ENCODE measurements around the gene APOBEC3F. TPM values are rescaled to one million over a fixed set of nuclear protein-coding genes. Genes with fewer than 3 reads are reported as not detected.
"Not testable (repeated sequence)": the region's sequence is repeated elsewhere in the genome, so short reads cannot be mapped to it uniquely, and the experiment has no call there.

APOBEC3F gene
- total RNA-seq (10 to 100 TPM in 5 of 7 donors, 1 to 10 TPM in 2; 7.6 to 51.4 (median 32.3) TPM), polyA plus RNA-seq (10 to 100 TPM in 1 of 2 donors, 1 to 10 TPM in 1; 7.4 to 14.2 TPM)
- long read RNA-seq, donor 1, partial matches to known transcripts: 12 of 37 reads
- long read RNA-seq, donor 1, other reads (novel, unspliced or antisense): 24 of 37 reads
- long read RNA-seq, donor 2, partial matches to known transcripts: 0 of 2 reads
- long read RNA-seq, donor 2, other reads (novel, unspliced or antisense): 0 of 2 reads
- long read RNA-seq, donor 3, transcript APOBEC3F-201 (7 exons, 2,694 nt): major isoform, 6 of 37 reads
- long read RNA-seq, donor 3, partial matches to known transcripts: 24 of 37 reads
- long read RNA-seq, donor 3, other reads (novel, unspliced or antisense): 6 of 37 reads

GRCh38 chr22:39040538-39041296, at the start of gene APOBEC3F:
TSS of gene APOBEC3F (plus strand) at chr22:39040864. CDS start at chr22:39040961, 97 bp downstream.
- peak within 1 kb of the TSS; percentile 54 for H3K4me3 ChIP-seq
- intact Hi-C loops (cut with DNase I); H3K27me3 ChIP-seq; H3K36me3 ChIP-seq; H3K9me3 ChIP-seq: not testable (repeated sequence)
- peak; percentile 42 for TF ChIP-seq POLR2A (IDR thresholded peaks at IDR 0.05)
- peak; percentile 64 to 75 (median 71) for DNase-seq
- H3K27ac ChIP-seq: peak within 1 kb of the TSS; percentile 89 to 90
- peaks cover 16% of the 10 kb centered on the region for H3K4me1 ChIP-seq (ENCODE audit: insufficient read depth)
- 0 to 2% (median 1%) methylated on average over 15 to 19 of the region's 21 CpGs for WGBS, 3 donors

GRCh38 chr22:38992871-38993371, 47.7 kb upstream of the APOBEC3F start:
- DNase-seq: peak in 4 of 5 donors; percentile 33 to 43 (median 36)
- H3K9me3 ChIP-seq; H3K36me3 ChIP-seq; H3K4me3 ChIP-seq; H3K27me3 ChIP-seq; H3K4me1 ChIP-seq (ENCODE audit: insufficient read depth); H3K27ac ChIP-seq; intact Hi-C loops (cut with DNase I): not testable (repeated sequence)
- WGBS, 3 donors: 16 to 23% (median 23%) methylated on average over 8 to 12 of the region's 12 CpGs

- no peaks in the 10 kb centered on the region for H3K36me3 ChIP-seq
- H3K27ac ChIP-seq: no peak overlapping the region
- peaks cover 2% of the 10 kb centered on the region for H3K4me1 ChIP-seq (ENCODE audit: insufficient read depth)
- no peak for TF ChIP-seq POLR2A (IDR thresholded peaks at IDR 0.05)
- no peak for TF ChIP-seq EP300 (IDR thresholded peaks at IDR 0.05)
- no peak for TF ChIP-seq CTCF (IDR thresholded peaks at IDR 0.05)
- H3K9me3 ChIP-seq: no peaks in the 10 kb centered on the region
- no peak overlapping the region for H3K4me3 ChIP-seq
- no peak for DNase-seq
- 56 to 75% (median 66%) methylated on average over 6 of the region's 6 CpGs for whole genome bisulfite sequencing, 3 donors
- no peaks in the 10 kb centered on the region for H3K27me3 ChIP-seq
- intact Hi-C loops (cut with DNase I): loop anchor here in 1 of 4 donors (5.0 kb wide), 1 partner anchor 224 kb away; no protein-coding TSS in a partner anchor
These were observed 44.6 kb upstream of the APOBEC3F start for GRCh38 chr22:38996105-38996504.

GRCh38 chr22:38997518-38997917, 43.1 kb upstream of the APOBEC3F start:
- TF ChIP-seq EP300 (IDR thresholded peaks at IDR 0.05) (no peak), CTCF (IDR thresholded peaks at IDR 0.05) (no peak), POLR2A (IDR thresholded peaks at IDR 0.05) (no peak)
- intact Hi-C loops (cut with DNase I): loop anchor here in 1 of 4 donors (5.0 kb wide), 1 partner anchor 225 kb away; no protein-coding TSS in a partner anchor
- no peaks in the 10 kb centered on the region for H3K27me3 ChIP-seq

GRCh38 chr22:39003165-39003638, 37.5 kb upstream of the APOBEC3F start:
- peak; percentile 75 to 81 (median 78) for DNase-seq
- Histone ChIP-seq H3K9me3 (no peaks in the 10 kb centered on the region), H3K4me3 (no peak overlapping the region), H3K36me3 (no peaks in the 10 kb centered on the region), H3K27me3 (no peaks in the 10 kb centered on the region), H3K4me1 (ENCODE audit: insufficient read depth) (no peaks in the 10 kb centered on the region), H3K27ac (no peak overlapping the region)
- 12 to 21% (median 12%) methylated on average over 7 of the region's 7 CpGs for WGBS, 3 donors
- TF ChIP-seq EP300 (IDR thresholded peaks at IDR 0.05) (no peak), CTCF (IDR thresholded peaks at IDR 0.05) (peak; percentile 58 to 79 (median 62))
- intact Hi-C loops (cut with DNase I): loop anchor here (5.0 to 10.0 kb wide), 3 partner anchors 136 to 228 kb away; no protein-coding TSS in a partner anchor

More at GRCh38 chr22:38997518-38997917, 43.1 kb upstream of the APOBEC3F start:
- Histone ChIP-seq H3K9me3 (no peaks in the 10 kb centered on the region), H3K4me3 (no peak overlapping the region), H3K27ac (no peak overlapping the region), H3K4me1 (ENCODE audit: insufficient read depth) (peaks cover 2% of the 10 kb centered on the region), H3K36me3 (no peaks in the 10 kb centered on the region)
- WGBS, 3 donors: 80 to 85% (median 81%) methylated on average over 3 of the region's 3 CpGs
- no peak for DNase-seq
